WTC11 (cell line): Measurements from ENCODE around the gene BLNK. TPM values are rescaled to one million over a fixed set of nuclear protein-coding genes. Genes with fewer than 3 reads are reported as not detected.
A peak's percentile ranks its signal among the peaks of the same experiment; 100 is the strongest.

Source experiments
- ATAC-seq: fragments of 200-7000 bp; cut with Tn5 transposase; 2 replicates; pipeline ENCODE4 v1.10.0; 2021; ENCODE audit warnings: mild to moderate bottlenecking, moderate library complexity
- CTCF ChIA-PET: fragments of 300-600 bp; sonication (Branson Sonifier 250); formaldehyde crosslinking; loops from one replicate; lab custom pipeline; 2021; ENCODE audit warnings: antibody characterized with exemption; lab: Charles Lee
- POLR2A ChIA-PET: fragments of 350-600 bp; sonication (Branson Sonifier 250); formaldehyde crosslinking; loops from one replicate; lab custom pipeline; 2021; ENCODE audit warnings: antibody characterized with exemption; lab: Charles Lee
- DNase-seq: peaks from one replicate; pipeline ENCODE4 v3.0.0; 2021; ENCODE audit warnings: low spot score
- H3K27ac Mint-ChIP-seq: 2 replicates; pipeline ENCODE4 v1.8.0; 2021; ENCODE audit warnings: mixed read lengths
- H3K27me3 Mint-ChIP-seq: 2 replicates; pipeline ENCODE4 v1.8.0; 2021; ENCODE audit warnings: low read depth, mild to moderate bottlenecking, moderate library complexity, mixed read lengths
- H3K36me3 Mint-ChIP-seq: 2 replicates; pipeline ENCODE4 v1.8.0; 2021; ENCODE audit warnings: mixed read lengths
- H3K4me1 Mint-ChIP-seq: 2 replicates; pipeline ENCODE4 v1.8.0; 2022; ENCODE audit warnings: mixed read lengths
- H3K4me3 Mint-ChIP-seq: 2 replicates; pipeline ENCODE4 v1.8.0; 2021; ENCODE audit warnings: mild to moderate bottlenecking, moderate library complexity, mixed read lengths
- H3K9me3 Mint-ChIP-seq: 2 replicates; pipeline ENCODE4 v1.8.0; 2021; ENCODE audit warnings: mixed read lengths
- ATF3 ChIP-seq: sonication (generic); formaldehyde crosslinking; conservative IDR thresholded peaks from 2 replicates; pipeline ENCODE4 v1.8.1; 2022; ENCODE audit warnings: mild to moderate bottlenecking, missing genetic modification reagents
- CBFB ChIP-seq: sonication (generic); formaldehyde crosslinking; IDR thresholded peaks from 2 replicates; pipeline ENCODE4 v1.8.1; 2022; ENCODE audit warnings: mild to moderate bottlenecking, low read depth, missing genetic modification reagents
- CDX4 ChIP-seq: fragments of 250-450 bp; sonication (Bioruptor Pico); IDR thresholded peaks from 2 replicates; pipeline ENCODE4 v1.9.0; 2021; ENCODE audit warnings: moderate library complexity, mild to moderate bottlenecking, inconsistent platforms, borderline replicate concordance
- CREB1 ChIP-seq: sonication (generic); formaldehyde crosslinking; IDR thresholded peaks from 2 replicates; pipeline ENCODE4 v1.8.0; 2023; ENCODE audit warnings: mild to moderate bottlenecking, missing genetic modification reagents
- ETV6 ChIP-seq: sonication (generic); formaldehyde crosslinking; IDR thresholded peaks from 2 replicates; pipeline ENCODE4 v1.8.1; 2022; ENCODE audit warnings: mild to moderate bottlenecking, missing genetic modification reagents
- FOXP1 ChIP-seq: sonication (generic); formaldehyde crosslinking; IDR thresholded peaks from 2 replicates; pipeline ENCODE4 v1.8.0; 2022; ENCODE audit warnings: missing genetic modification reagents, mild to moderate bottlenecking, moderate library complexity, borderline replicate concordance
- GTF2I ChIP-seq: fragments of 250-450 bp; sonication (Bioruptor Pico); conservative IDR thresholded peaks from 2 replicates; pipeline ENCODE4 v1.4.0; 2021; ENCODE audit warnings: mild to moderate bottlenecking
- JUN ChIP-seq: sonication (generic); formaldehyde crosslinking; IDR thresholded peaks from 2 replicates; pipeline ENCODE4 v1.8.0; 2023; ENCODE audit warnings: mild to moderate bottlenecking, missing genetic modification reagents
- MYBL2 ChIP-seq: sonication (generic); formaldehyde crosslinking; IDR thresholded peaks from 2 replicates; pipeline ENCODE4 v1.8.1; 2023; ENCODE audit warnings: mild to moderate bottlenecking, moderate library complexity, missing genetic modification reagents
- NFATC4 ChIP-seq: fragments of 250-450 bp; sonication (Bioruptor Pico); IDR thresholded peaks from 2 replicates; pipeline ENCODE4 v1.9.0; 2021; ENCODE audit warnings: mild to moderate bottlenecking
- NFE2L1 ChIP-seq: sonication (generic); formaldehyde crosslinking; IDR thresholded peaks from 2 replicates; pipeline ENCODE4 v1.8.1; 2023; ENCODE audit warnings: missing genetic modification reagents
- NFYB ChIP-seq: sonication (generic); formaldehyde crosslinking; conservative IDR thresholded peaks from 2 replicates; pipeline ENCODE4 v1.8.0; 2022; ENCODE audit warnings: low read depth, missing genetic modification reagents
- NR1H2 ChIP-seq: sonication (generic); formaldehyde crosslinking; IDR thresholded peaks from 2 replicates; pipeline ENCODE4 v1.9.0; 2021; ENCODE audit warnings: mild to moderate bottlenecking, moderate library complexity, missing genetic modification reagents
- TEAD1 ChIP-seq: sonication (generic); formaldehyde crosslinking; IDR thresholded peaks from 2 replicates; pipeline ENCODE4 v1.8.0; 2022; ENCODE audit warnings: mild to moderate bottlenecking, missing genetic modification reagents
- TEAD4 ChIP-seq: sonication (generic); formaldehyde crosslinking; IDR thresholded peaks from 2 replicates; pipeline ENCODE4 v1.8.0; 2022; ENCODE audit warnings: mild to moderate bottlenecking, missing genetic modification reagents
- ZMAT4 ChIP-seq: fragments of 250-450 bp; sonication (Bioruptor Pico); IDR thresholded peaks from 2 replicates; pipeline ENCODE4 v1.9.0; 2021; ENCODE audit warnings: mild to moderate bottlenecking
- total RNA-seq: library from RNA; stranded (reverse); gene quantifications from 3 replicates; pipeline ENCODE4 v1.2.3, GENCODE V29; 2021
- TF ChIP-seq, protein P1 (sequence below): sonication (generic); formaldehyde crosslinking; IDR thresholded peaks from 2 replicates; pipeline ENCODE4 v1.8.0; 2023; ENCODE audit warnings: missing genetic modification reagents
- TF ChIP-seq, protein P2 (sequence below): sonication (generic); formaldehyde crosslinking; IDR thresholded peaks from 2 replicates; pipeline ENCODE4 v1.8.1; 2023; ENCODE audit warnings: mild to moderate bottlenecking, missing genetic modification reagents, moderate library complexity
- TF ChIP-seq, protein P3 (sequence below): sonication (generic); formaldehyde crosslinking; IDR thresholded peaks from 2 replicates; pipeline ENCODE4 v1.8.1; 2022; ENCODE audit warnings: mild to moderate bottlenecking, moderate library complexity, missing genetic modification reagents
- TF ChIP-seq, protein P4 (sequence below): sonication (generic); formaldehyde crosslinking; IDR thresholded peaks from 2 replicates; pipeline ENCODE4 v1.8.0; 2022; ENCODE audit warnings: mild to moderate bottlenecking, missing genetic modification reagents
- TF ChIP-seq, protein P5 (sequence below): sonication (generic); formaldehyde crosslinking; IDR thresholded peaks from 2 replicates; pipeline ENCODE4 v1.8.1; 2023; ENCODE audit warnings: mild to moderate bottlenecking, missing genetic modification reagents, borderline replicate concordance

BLNK gene
- total RNA-seq, 1 experiment from 2014 or later: not detected

GRCh38 chr10:96233959-96234358, 37.4 kb downstream of the BLNK start (continued):
- TF ChIP-seq, protein P1, sequence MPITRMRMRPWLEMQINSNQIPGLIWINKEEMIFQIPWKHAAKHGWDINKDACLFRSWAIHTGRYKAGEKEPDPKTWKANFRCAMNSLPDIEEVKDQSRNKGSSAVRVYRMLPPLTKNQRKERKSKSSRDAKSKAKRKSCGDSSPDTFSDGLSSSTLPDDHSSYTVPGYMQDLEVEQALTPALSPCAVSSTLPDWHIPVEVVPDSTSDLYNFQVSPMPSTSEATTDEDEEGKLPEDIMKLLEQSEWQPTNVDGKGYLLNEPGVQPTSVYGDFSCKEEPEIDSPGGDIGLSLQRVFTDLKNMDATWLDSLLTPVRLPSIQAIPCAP (CRISPR knock-in tag): no peak
- TF ChIP-seq NFYB (CRISPR knock-in tag) (no peak), FOXP1 (CRISPR knock-in tag) (no peak), CDX4 (CRISPR knock-in tag) (no peak), ZMAT4 (CRISPR knock-in tag) (no peak), NR1H2 (CRISPR knock-in tag) (no peak), CBFB (CRISPR knock-in tag) (no peak), MYBL2 (CRISPR knock-in tag) (no peak)
- TF ChIP-seq, protein P2, sequence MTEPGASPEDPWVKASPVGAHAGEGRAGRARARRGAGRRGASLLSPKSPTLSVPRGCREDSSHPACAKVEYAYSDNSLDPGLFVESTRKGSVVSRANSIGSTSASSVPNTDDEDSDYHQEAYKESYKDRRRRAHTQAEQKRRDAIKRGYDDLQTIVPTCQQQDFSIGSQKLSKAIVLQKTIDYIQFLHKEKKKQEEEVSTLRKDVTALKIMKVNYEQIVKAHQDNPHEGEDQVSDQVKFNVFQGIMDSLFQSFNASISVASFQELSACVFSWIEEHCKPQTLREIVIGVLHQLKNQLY (CRISPR knock-in tag): no peak
- TF ChIP-seq, protein P3, sequence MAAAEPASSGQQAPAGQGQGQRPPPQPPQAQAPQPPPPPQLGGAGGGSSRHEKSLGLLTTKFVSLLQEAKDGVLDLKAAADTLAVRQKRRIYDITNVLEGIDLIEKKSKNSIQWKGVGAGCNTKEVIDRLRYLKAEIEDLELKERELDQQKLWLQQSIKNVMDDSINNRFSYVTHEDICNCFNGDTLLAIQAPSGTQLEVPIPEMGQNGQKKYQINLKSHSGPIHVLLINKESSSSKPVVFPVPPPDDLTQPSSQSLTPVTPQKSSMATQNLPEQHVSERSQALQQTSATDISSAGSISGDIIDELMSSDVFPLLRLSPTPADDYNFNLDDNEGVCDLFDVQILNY: no peak
- TF ChIP-seq, all 79 proteins: peak for 0

DNA sequence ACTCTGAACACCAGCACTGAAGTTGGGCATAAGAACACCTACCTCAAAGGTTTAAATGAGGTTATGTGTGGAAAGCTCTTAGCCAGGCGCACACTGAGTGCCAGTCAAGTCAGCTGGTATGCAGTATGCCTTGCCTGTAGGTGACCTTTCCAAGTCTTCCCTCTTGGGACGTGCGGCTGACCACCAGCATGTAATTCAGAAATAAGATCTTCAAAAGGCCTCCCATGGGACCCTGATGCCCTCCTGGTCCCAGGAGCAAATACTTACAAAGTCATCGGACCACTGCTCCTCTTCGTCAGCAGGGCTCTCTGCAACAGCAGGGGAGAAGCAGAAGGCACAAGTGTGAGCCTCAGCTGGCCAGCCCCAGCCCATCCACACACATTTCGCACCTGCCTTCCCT, 40.8 kb downstream of the BLNK start:
- CTCF ChIA-PET: interaction anchor here (1.0 to 2.3 kb wide), 12 partner anchors 9 to 213 kb away, joined by 3 to 110 read pairs (median 16); no protein-coding TSS in a partner anchor
- Mint-ChIP-seq H3K9me3 (no peaks in the 10 kb centered on the region), H3K27ac (no peak overlapping the region), H3K36me3 (no peaks in the 10 kb centered on the region), H3K4me3 (no peak overlapping the region), H3K27me3 (no peaks in the 10 kb centered on the region), H3K4me1 (peaks cover 12% of the 10 kb centered on the region)
- DNase-seq (no peak), ATAC-seq (no peak)
- TF ChIP-seq, protein P4, sequence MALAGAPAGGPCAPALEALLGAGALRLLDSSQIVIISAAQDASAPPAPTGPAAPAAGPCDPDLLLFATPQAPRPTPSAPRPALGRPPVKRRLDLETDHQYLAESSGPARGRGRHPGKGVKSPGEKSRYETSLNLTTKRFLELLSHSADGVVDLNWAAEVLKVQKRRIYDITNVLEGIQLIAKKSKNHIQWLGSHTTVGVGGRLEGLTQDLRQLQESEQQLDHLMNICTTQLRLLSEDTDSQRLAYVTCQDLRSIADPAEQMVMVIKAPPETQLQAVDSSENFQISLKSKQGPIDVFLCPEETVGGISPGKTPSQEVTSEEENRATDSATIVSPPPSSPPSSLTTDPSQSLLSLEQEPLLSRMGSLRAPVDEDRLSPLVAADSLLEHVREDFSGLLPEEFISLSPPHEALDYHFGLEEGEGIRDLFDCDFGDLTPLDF (CRISPR knock-in tag): no peak
- TF ChIP-seq NFE2L1 (CRISPR knock-in tag): no peak
- TF ChIP-seq JUN (CRISPR knock-in tag): no peak
- no peak for TF ChIP-seq NFATC4 (CRISPR knock-in tag)
- POLR2A ChIA-PET: no interaction called here

- H3K4me1 Mint-ChIP-seq: peaks cover 12% of the 10 kb centered on the region
- no peaks in the 10 kb centered on the region; the same call in 1 of the 2 replicates for H3K27me3 Mint-ChIP-seq
- no peak overlapping the region for H3K4me3 Mint-ChIP-seq
- H3K27ac Mint-ChIP-seq: no peak overlapping the region
- no peaks in the 10 kb centered on the region for H3K36me3 Mint-ChIP-seq
- DNase-seq (peak; percentile 88), ATAC-seq (peak; percentile 71)
- H3K9me3 Mint-ChIP-seq: no peaks in the 10 kb centered on the region
- POLR2A ChIA-PET: interaction anchor here (0.6 to 0.7 kb wide), 4 partner anchors 34 to 534 kb away, joined by 3 to 4 read pairs (median 3); no protein-coding TSS in a partner anchor
- CTCF ChIA-PET: interaction anchor here (0.6 to 2.3 kb wide), 74 partner anchors 8 to 781 kb away, joined by 3 to 110 read pairs (median 6); partner anchors contain the start of genes BLNK, OPALIN, TCTN3 and ZNF518A
- TF ChIP-seq, protein P1 (CRISPR knock-in tag): no peak
- TF ChIP-seq CREB1 (no peak), ETV6 (CRISPR knock-in tag) (peak; percentile 25; the same call in 1 of the 2 replicates), ATF3 (CRISPR knock-in tag) (no peak), GTF2I (peak; percentile 99), ZMAT4 (CRISPR knock-in tag) (no peak), TEAD1 (CRISPR knock-in tag) (no peak), TEAD4 (no peak)
- TF ChIP-seq, protein P5, sequence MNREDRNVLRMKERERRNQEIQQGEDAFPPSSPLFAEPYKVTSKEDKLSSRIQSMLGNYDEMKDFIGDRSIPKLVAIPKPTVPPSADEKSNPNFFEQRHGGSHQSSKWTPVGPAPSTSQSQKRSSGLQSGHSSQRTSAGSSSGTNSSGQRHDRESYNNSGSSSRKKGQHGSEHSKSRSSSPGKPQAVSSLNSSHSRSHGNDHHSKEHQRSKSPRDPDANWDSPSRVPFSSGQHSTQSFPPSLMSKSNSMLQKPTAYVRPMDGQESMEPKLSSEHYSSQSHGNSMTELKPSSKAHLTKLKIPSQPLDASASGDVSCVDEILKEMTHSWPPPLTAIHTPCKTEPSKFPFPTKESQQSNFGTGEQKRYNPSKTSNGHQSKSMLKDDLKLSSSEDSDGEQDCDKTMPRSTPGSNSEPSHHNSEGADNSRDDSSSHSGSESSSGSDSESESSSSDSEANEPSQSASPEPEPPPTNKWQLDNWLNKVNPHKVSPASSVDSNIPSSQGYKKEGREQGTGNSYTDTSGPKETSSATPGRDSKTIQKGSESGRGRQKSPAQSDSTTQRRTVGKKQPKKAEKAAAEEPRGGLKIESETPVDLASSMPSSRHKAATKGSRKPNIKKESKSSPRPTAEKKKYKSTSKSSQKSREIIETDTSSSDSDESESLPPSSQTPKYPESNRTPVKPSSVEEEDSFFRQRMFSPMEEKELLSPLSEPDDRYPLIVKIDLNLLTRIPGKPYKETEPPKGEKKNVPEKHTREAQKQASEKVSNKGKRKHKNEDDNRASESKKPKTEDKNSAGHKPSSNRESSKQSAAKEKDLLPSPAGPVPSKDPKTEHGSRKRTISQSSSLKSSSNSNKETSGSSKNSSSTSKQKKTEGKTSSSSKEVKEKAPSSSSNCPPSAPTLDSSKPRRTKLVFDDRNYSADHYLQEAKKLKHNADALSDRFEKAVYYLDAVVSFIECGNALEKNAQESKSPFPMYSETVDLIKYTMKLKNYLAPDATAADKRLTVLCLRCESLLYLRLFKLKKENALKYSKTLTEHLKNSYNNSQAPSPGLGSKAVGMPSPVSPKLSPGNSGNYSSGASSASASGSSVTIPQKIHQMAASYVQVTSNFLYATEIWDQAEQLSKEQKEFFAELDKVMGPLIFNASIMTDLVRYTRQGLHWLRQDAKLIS (CRISPR knock-in tag): no peak
These were observed 41.8 kb downstream of the BLNK start for GRCh38 chr10:96229568-96230030.
